Upper lobe of left lung (tissue), 4 donors: ENCODE results near the gene GNG8.

Experiments
- EP300 ChIP-seq, 4 donors: sonication (generic); formaldehyde crosslinking; IDR thresholded peaks; one replicate each; pipeline ENCODE4 v1.5.1; 2017; ENCODE audit warnings: antibody characterized with exemption in 4 of 4, control low read depth in 2 of 4
- POLR2AphosphoS5 ChIP-seq, 2 donors: sonication (generic); formaldehyde crosslinking; IDR thresholded peaks; one replicate each; pipeline ENCODE4 v1.5.1; 2017; ENCODE audit warnings: antibody characterized with exemption in 2 of 2
- TF ChIP-seq, protein P1 (sequence below), 6 experiments: fragments of 450-650 bp in 4 of 6; fragments of 200-600 bp in 2 of 6; sonication (generic) in 2 of 6; IDR thresholded peaks; one replicate each; pipeline ENCODE4 v1.5.1; 2016 to 2019; ENCODE audit warnings: antibody characterized with exemption in 6 of 6

DNA sequence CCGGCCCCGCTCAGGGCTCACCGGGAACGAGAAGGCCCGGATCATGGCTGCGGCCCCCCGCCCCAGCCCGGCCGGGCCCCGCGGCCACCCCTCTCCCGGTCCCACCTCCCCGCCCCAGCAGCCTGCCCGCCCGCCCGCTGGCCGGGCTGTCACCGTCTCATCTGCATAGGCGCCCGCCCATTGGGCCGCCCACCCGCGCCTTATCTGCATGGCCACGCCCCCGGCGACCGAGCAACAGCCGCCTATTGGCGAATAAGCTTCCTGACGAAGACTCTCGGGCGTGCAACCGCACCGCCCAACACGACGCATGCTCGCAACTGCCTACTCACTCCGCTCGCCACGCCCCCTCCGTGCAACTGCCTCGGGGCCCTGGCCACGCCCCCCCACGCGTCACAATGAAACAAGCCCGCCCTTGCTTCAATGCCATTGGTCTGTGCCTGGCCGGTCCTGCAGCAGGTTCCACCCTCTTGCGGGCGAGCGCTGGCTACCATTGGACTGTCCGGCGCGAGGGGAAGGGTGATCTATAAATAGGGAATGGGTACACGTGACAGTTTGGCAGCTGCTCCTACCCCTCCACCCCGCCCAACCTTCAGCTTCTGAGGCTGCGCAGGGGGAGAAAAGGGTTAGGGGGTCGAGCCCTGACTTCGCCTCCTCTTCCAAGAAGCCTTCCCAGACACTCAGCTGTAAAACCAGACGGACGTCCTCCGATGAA is 25.2 kb upstream of the GNG8 start, which contains the start of gene DACT3:
- TF ChIP-seq, protein P1, sequence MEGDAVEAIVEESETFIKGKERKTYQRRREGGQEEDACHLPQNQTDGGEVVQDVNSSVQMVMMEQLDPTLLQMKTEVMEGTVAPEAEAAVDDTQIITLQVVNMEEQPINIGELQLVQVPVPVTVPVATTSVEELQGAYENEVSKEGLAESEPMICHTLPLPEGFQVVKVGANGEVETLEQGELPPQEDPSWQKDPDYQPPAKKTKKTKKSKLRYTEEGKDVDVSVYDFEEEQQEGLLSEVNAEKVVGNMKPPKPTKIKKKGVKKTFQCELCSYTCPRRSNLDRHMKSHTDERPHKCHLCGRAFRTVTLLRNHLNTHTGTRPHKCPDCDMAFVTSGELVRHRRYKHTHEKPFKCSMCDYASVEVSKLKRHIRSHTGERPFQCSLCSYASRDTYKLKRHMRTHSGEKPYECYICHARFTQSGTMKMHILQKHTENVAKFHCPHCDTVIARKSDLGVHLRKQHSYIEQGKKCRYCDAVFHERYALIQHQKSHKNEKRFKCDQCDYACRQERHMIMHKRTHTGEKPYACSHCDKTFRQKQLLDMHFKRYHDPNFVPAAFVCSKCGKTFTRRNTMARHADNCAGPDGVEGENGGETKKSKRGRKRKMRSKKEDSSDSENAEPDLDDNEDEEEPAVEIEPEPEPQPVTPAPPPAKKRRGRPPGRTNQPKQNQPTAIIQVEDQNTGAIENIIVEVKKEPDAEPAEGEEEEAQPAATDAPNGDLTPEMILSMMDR (IDR thresholded peaks at IDR 0.05), result peak in 1 of 6 experiments; percentile 28
- TF ChIP-seq EP300 (IDR thresholded peaks at IDR 0.05), result no peak
- peak in 1 of 2 donors; percentile 44 for TF ChIP-seq POLR2AphosphoS5 (IDR thresholded peaks at IDR 0.05)
